ENCODE measurements around the gene CCR9. TPM values are rescaled to one million over a fixed set of nuclear protein-coding genes. Genes with fewer than 3 reads are reported as not detected.

The CCR9 gene
- total RNA-seq, 1 donor from 2014 or later = not detected

DNA sequence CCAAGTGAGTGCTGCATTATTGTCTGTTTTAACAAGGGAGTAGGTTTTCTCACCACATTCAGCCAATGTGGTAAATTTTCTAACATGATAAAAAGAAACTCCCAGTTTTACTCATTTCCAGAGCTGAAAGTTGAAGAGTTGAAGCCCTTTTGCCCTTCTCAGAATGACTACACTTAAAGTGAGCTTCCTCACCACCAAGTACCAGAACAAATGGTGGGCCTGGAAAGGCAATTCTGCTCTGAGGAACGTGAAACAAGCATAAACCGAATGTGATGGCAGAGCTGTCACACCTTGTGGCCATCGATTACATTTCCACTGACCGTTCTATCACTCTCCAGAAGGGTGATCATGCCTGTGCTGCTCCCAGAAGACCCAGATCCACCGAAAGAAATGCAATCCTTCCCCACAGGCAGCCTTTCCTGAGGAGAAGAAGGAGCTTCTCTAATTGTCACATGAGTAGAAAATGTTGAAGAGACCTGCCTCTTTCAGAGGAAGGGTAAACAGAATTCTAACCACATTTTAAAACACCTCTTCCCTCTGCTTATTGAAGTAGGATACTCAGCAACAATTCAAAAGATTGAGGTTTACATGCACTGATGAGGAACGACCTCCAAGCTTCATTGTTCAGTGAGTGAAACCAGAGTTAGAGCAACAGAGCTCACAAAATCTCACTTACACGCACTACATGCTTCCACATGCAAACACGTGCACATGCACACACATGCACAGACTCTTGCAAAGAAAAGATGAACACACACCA lies 21.4 kb upstream of the CCR9 start:
- H3K9me3 Mint-ChIP-seq = peaks cover 6% of the 10 kb centered on the region
- Histone ChIP-seq H3F3A (ENCODE audit: low read depth) (no peaks in the 10 kb centered on the region), H3K9ac (no peak overlapping the region)

DNA sequence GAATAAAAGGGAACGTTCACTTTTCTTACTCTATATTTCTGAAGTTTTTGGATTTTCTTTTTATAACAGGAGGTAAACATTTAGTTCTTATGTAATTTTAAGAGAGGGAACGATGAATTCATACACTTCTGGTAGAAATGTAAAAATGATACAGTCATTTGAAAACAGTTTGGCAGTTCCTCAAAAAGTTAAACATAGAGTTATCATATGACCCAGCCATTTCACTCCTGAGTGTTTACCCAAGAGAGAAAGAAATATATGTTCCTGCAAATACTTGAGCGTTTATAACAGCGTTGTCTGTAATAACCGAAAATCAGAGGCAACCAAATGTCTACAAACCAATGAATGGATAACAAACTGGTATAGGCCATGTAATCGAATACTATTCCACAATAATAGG lies 20.8 kb upstream of the CCR9 start:
- Histone ChIP-seq H3K4me2 (no peak overlapping the region), H3F3A (ENCODE audit: low read depth) (no peaks in the 10 kb centered on the region), H3K4me3 (no peak overlapping the region), H3K9ac (no peak overlapping the region), H3K27me3 (peaks cover 26% of the 10 kb centered on the region), H3K4me1 (no peaks in the 10 kb centered on the region), H3K9me3 (ENCODE audit: low read depth) (no peaks in the 10 kb centered on the region), H3K27ac (no peak overlapping the region), H3K36me3 (no peaks in the 10 kb centered on the region), H4K20me1 (ENCODE audit: low read depth) (no peaks in the 10 kb centered on the region), H2AFZ (replicated peaks) (no peak overlapping the region), H3K79me2 (ENCODE audit: low read depth) (no peaks in the 10 kb centered on the region)
- TF ChIP-seq EZH2 (IDR thresholded peaks at IDR 0.05) (no peak), EZH2phosphoT487 (IDR thresholded peaks at IDR 0.05) (no peak), CTCF (IDR thresholded peaks at IDR 0.05) (no peak)
- no peak overlapping the region for H3K4me3 Mint-ChIP-seq
- no peak for DNase-seq (ENCODE audit: low spot score)
- H3K36me3 Mint-ChIP-seq = no peaks in the 10 kb centered on the region
- H3K4me1 Mint-ChIP-seq = no peaks in the 10 kb centered on the region
- peaks cover 6% of the 10 kb centered on the region for H3K9me3 Mint-ChIP-seq
- H3K27me3 Mint-ChIP-seq (ENCODE audit: insufficient read depth, low read depth) = peaks cover 6% of the 10 kb centered on the region
- H3K27ac Mint-ChIP-seq = no peak overlapping the region

More for the DNA sequence above, 21.4 kb upstream of the CCR9 start:
- H3K4me3 ChIP-seq = no peak overlapping the region
- no peak overlapping the region for H3K27ac ChIP-seq
- Mint-ChIP-seq H3K4me1 (no peaks in the 10 kb centered on the region), H3K36me3 (no peaks in the 10 kb centered on the region), H3K27ac (no peak overlapping the region), H3K27me3 (ENCODE audit: insufficient read depth, low read depth) (peaks cover 6% of the 10 kb centered on the region), H3K4me3 (no peak overlapping the region)
- H3K4me2 ChIP-seq = no peak overlapping the region
- no peaks in the 10 kb centered on the region for H3K4me1 ChIP-seq
- TF ChIP-seq EZH2 (IDR thresholded peaks at IDR 0.05) = no peak
- TF ChIP-seq EZH2phosphoT487 (IDR thresholded peaks at IDR 0.05) = no peak
- TF ChIP-seq CTCF (IDR thresholded peaks at IDR 0.05) = no peak
- no peak for DNase-seq (ENCODE audit: low spot score)
- H4K20me1 ChIP-seq (ENCODE audit: low read depth) = no peaks in the 10 kb centered on the region
- no peaks in the 10 kb centered on the region for H3K36me3 ChIP-seq
- H3K79me2 ChIP-seq (ENCODE audit: low read depth) = no peaks in the 10 kb centered on the region
- no peaks in the 10 kb centered on the region for H3K9me3 ChIP-seq (ENCODE audit: low read depth)
- no peak overlapping the region for H2AFZ ChIP-seq (replicated peaks)
- peaks cover 26% of the 10 kb centered on the region for H3K27me3 ChIP-seq

DNA sequence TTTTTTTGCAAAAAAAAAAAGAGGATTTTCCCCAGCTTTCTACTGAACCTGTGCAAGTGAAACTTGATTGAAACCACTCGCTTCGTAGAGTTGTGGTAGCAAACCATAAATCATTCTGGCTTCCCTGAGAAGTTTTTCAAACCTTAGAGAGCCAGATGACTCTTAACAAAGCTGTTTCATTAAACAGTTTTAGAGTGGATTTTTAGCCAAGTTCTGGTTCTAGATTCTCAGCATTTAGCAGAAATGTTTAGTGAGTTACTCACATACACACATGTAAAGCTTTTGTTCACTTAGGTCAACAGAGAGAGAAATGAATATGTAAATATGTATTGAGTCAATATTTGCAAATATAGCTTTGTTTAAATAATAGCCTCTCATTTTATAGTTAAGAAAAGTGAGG lies 18.1 kb upstream of the CCR9 start:
- peaks cover 6% of the 10 kb centered on the region for H3K27me3 Mint-ChIP-seq (ENCODE audit: insufficient read depth, low read depth)
- no peaks in the 10 kb centered on the region for H3K4me1 Mint-ChIP-seq
- Histone ChIP-seq H3K27me3 (peaks cover 24% of the 10 kb centered on the region), H2AFZ (replicated peaks) (no peak overlapping the region), H3K36me3 (no peaks in the 10 kb centered on the region), H3K79me2 (ENCODE audit: low read depth) (no peaks in the 10 kb centered on the region), H4K20me1 (ENCODE audit: low read depth) (no peaks in the 10 kb centered on the region), H3K27ac (no peak overlapping the region), H3K4me2 (no peak overlapping the region), H3K4me3 (no peak overlapping the region), H3F3A (ENCODE audit: low read depth) (no peaks in the 10 kb centered on the region), H3K4me1 (no peaks in the 10 kb centered on the region), H3K9me3 (ENCODE audit: low read depth) (no peaks in the 10 kb centered on the region), H3K9ac (no peak overlapping the region)
- no peak for DNase-seq (ENCODE audit: low spot score)
- H3K9me3 Mint-ChIP-seq = peaks cover 6% of the 10 kb centered on the region
- H3K36me3 Mint-ChIP-seq = no peaks in the 10 kb centered on the region
- H3K27ac Mint-ChIP-seq = no peak overlapping the region
- H3K4me3 Mint-ChIP-seq = no peak overlapping the region
- TF ChIP-seq EZH2phosphoT487 (IDR thresholded peaks at IDR 0.05) = no peak
- TF ChIP-seq CTCF (IDR thresholded peaks at IDR 0.05) = no peak
- no peak for TF ChIP-seq EZH2 (IDR thresholded peaks at IDR 0.05)
